Measurements from ENCODE around the gene ARHGEF9.
"Not testable (repeated sequence)": the region's sequence is repeated elsewhere in the genome, so short reads cannot be mapped to it uniquely, and the experiment has no call there.

The ARHGEF9 gene

GRCh38 chrX:63675716-63676115 lies 109.3 kb downstream of the ARHGEF9 start:
- H3K36me3 ChIP-seq (ENCODE audit: insufficient read depth, low read length): peaks cover 16% of the 10 kb centered on the region
- H3K27me3 ChIP-seq (ENCODE audit: insufficient read depth, low read length): no peaks in the 10 kb centered on the region

GRCh38 chrX:63673896-63674295 lies 111.1 kb downstream of the ARHGEF9 start:
- no peaks in the 10 kb centered on the region for H3K27me3 ChIP-seq (ENCODE audit: insufficient read depth, low read length)
- no peak overlapping the region for H2AFZ ChIP-seq (ENCODE audit: low read depth, low read length)
- H3K4me1 ChIP-seq (ENCODE audit: insufficient read depth, low read length): no peaks in the 10 kb centered on the region
- H3K36me3 ChIP-seq (ENCODE audit: insufficient read depth, low read length): peaks cover 20% of the 10 kb centered on the region
- no peak overlapping the region for H3K4me3 ChIP-seq (ENCODE audit: low read length)
- no peaks in the 10 kb centered on the region for H3K9me3 ChIP-seq (ENCODE audit: low read length)

More at GRCh38 chrX:63675716-63676115, 109.3 kb downstream of the ARHGEF9 start:
- Histone ChIP-seq H3K4me3 (ENCODE audit: low read length) (no peak overlapping the region), H2AFZ (ENCODE audit: low read depth, low read length) (no peak overlapping the region), H3K4me1 (ENCODE audit: insufficient read depth, low read length) (no peaks in the 10 kb centered on the region), H3K9me3 (ENCODE audit: low read length) (no peaks in the 10 kb centered on the region)

GRCh38 chrX:63664741-63665140 lies 120.3 kb downstream of the ARHGEF9 start:
- no peaks in the 10 kb centered on the region for H3K4me1 ChIP-seq (ENCODE audit: insufficient read depth, low read length)
- no peak overlapping the region for H3K4me3 ChIP-seq (ENCODE audit: low read length)
- H3K9me3 ChIP-seq (ENCODE audit: low read length): peaks cover 2% of the 10 kb centered on the region
- no peak overlapping the region for H2AFZ ChIP-seq (ENCODE audit: low read depth, low read length)
- no peaks in the 10 kb centered on the region for H3K27me3 ChIP-seq (ENCODE audit: insufficient read depth, low read length)
- H3K36me3 ChIP-seq (ENCODE audit: insufficient read depth, low read length): peaks cover 23% of the 10 kb centered on the region

- Histone ChIP-seq H2AFZ (ENCODE audit: low read depth, low read length) (no peak overlapping the region), H3K27me3 (ENCODE audit: insufficient read depth, low read length) (no peaks in the 10 kb centered on the region), H3K9me3 (ENCODE audit: low read length) (peaks cover 2% of the 10 kb centered on the region), H3K4me3 (ENCODE audit: low read length) (no peak overlapping the region), H3K36me3 (ENCODE audit: insufficient read depth, low read length) (peaks cover 20% of the 10 kb centered on the region), H3K4me1 (ENCODE audit: insufficient read depth, low read length) (no peaks in the 10 kb centered on the region)
Observed at GRCh38 chrX:63664083-63664482, 120.9 kb downstream of the ARHGEF9 start.

GRCh38 chrX:63661676-63662075 lies 123.3 kb downstream of the ARHGEF9 start:
- Histone ChIP-seq H3K27me3 (ENCODE audit: insufficient read depth, low read length) (no peaks in the 10 kb centered on the region), H3K9me3 (ENCODE audit: low read length) (no peaks in the 10 kb centered on the region), H3K36me3 (ENCODE audit: insufficient read depth, low read length) (peaks cover 14% of the 10 kb centered on the region), H2AFZ (ENCODE audit: low read depth, low read length) (no peak overlapping the region), H3K4me1 (ENCODE audit: insufficient read depth, low read length) (no peaks in the 10 kb centered on the region), H3K4me3 (ENCODE audit: low read length) (no peak overlapping the region)

- no peak overlapping the region for H3K4me3 ChIP-seq (ENCODE audit: low read length)
- H3K4me1 ChIP-seq (ENCODE audit: insufficient read depth, low read length): no peaks in the 10 kb centered on the region
- peaks cover 12% of the 10 kb centered on the region for H3K36me3 ChIP-seq (ENCODE audit: insufficient read depth, low read length)
- H2AFZ ChIP-seq (ENCODE audit: low read depth, low read length): no peak overlapping the region
- H3K9me3 ChIP-seq (ENCODE audit: low read length): no peaks in the 10 kb centered on the region
- H3K27me3 ChIP-seq (ENCODE audit: insufficient read depth, low read length): no peaks in the 10 kb centered on the region
Observed at GRCh38 chrX:63658920-63659319, 126.1 kb downstream of the ARHGEF9 start.

GRCh38 chrX:63657821-63658220 lies 127.2 kb downstream of the ARHGEF9 start:
- Histone ChIP-seq H3K36me3 (ENCODE audit: insufficient read depth, low read length) (peaks cover 13% of the 10 kb centered on the region), H2AFZ (ENCODE audit: low read depth, low read length) (no peak overlapping the region), H3K4me3 (ENCODE audit: low read length) (no peak overlapping the region), H3K4me1 (ENCODE audit: insufficient read depth, low read length) (no peaks in the 10 kb centered on the region), H3K27me3 (ENCODE audit: insufficient read depth, low read length) (no peaks in the 10 kb centered on the region), H3K9me3 (ENCODE audit: low read length) (peaks cover 2% of the 10 kb centered on the region)

GRCh38 chrX:63656871-63657580 lies 128.0 kb downstream of the ARHGEF9 start:
- Histone ChIP-seq H3K27me3 (ENCODE audit: insufficient read depth, low read length) (no peaks in the 10 kb centered on the region), H2AFZ (ENCODE audit: low read depth, low read length) (no peak overlapping the region), H3K9me3 (ENCODE audit: low read length) (peaks cover 2% of the 10 kb centered on the region), H3K36me3 (ENCODE audit: insufficient read depth, low read length) (peaks cover 14% of the 10 kb centered on the region), H3K4me3 (ENCODE audit: low read length) (no peak overlapping the region), H3K4me1 (ENCODE audit: insufficient read depth, low read length) (no peaks in the 10 kb centered on the region)

GRCh38 chrX:63652086-63652765 lies 132.8 kb downstream of the ARHGEF9 start:
- no peak overlapping the region for H3K4me3 ChIP-seq (ENCODE audit: low read length)
- H2AFZ ChIP-seq (ENCODE audit: low read depth, low read length): no peak overlapping the region
- peaks cover 9% of the 10 kb centered on the region for H3K36me3 ChIP-seq (ENCODE audit: insufficient read depth, low read length)
- no peaks in the 10 kb centered on the region for H3K27me3 ChIP-seq (ENCODE audit: insufficient read depth, low read length)
- no peaks in the 10 kb centered on the region for H3K4me1 ChIP-seq (ENCODE audit: insufficient read depth, low read length)
- H3K9me3 ChIP-seq (ENCODE audit: low read length): peaks cover 2% of the 10 kb centered on the region

GRCh38 chrX:63645748-63646147 lies 139.3 kb downstream of the ARHGEF9 start:
- not testable (repeated sequence) for H3K27me3 ChIP-seq (ENCODE audit: insufficient read depth, low read length); H3K4me1 ChIP-seq (ENCODE audit: insufficient read depth, low read length); H3K4me3 ChIP-seq (ENCODE audit: low read length); H2AFZ ChIP-seq (ENCODE audit: low read depth, low read length); H3K9me3 ChIP-seq (ENCODE audit: low read length)
- H3K36me3 ChIP-seq (ENCODE audit: insufficient read depth, low read length): peaks cover 13% of the 10 kb centered on the region

- Histone ChIP-seq H2AFZ (ENCODE audit: low read depth, low read length) (no peak overlapping the region), H3K36me3 (ENCODE audit: insufficient read depth, low read length) (peaks cover 11% of the 10 kb centered on the region), H3K9me3 (ENCODE audit: low read length) (peaks cover 3% of the 10 kb centered on the region), H3K27me3 (ENCODE audit: insufficient read depth, low read length) (no peaks in the 10 kb centered on the region), H3K4me1 (ENCODE audit: insufficient read depth, low read length) (no peaks in the 10 kb centered on the region), H3K4me3 (ENCODE audit: low read length) (no peak overlapping the region)
Observed at GRCh38 chrX:63635750-63636149, 149.3 kb downstream of the ARHGEF9 start.

- no peaks in the 10 kb centered on the region for H3K4me1 ChIP-seq (ENCODE audit: insufficient read depth, low read length)
- no peak overlapping the region for H2AFZ ChIP-seq (ENCODE audit: low read depth, low read length)
- H3K4me3 ChIP-seq (ENCODE audit: low read length): no peak overlapping the region
- no peaks in the 10 kb centered on the region for H3K27me3 ChIP-seq (ENCODE audit: insufficient read depth, low read length)
- H3K36me3 ChIP-seq (ENCODE audit: insufficient read depth, low read length): no peaks in the 10 kb centered on the region
- no peaks in the 10 kb centered on the region for H3K9me3 ChIP-seq (ENCODE audit: low read length)
Observed at GRCh38 chrX:63613531-63614028, 171.4 kb downstream of the ARHGEF9 start.

GRCh38 chrX:63585936-63586335 lies 199.1 kb downstream of the ARHGEF9 start:
- no peaks in the 10 kb centered on the region for H3K9me3 ChIP-seq (ENCODE audit: low read length)
- no peak overlapping the region for H2AFZ ChIP-seq (ENCODE audit: low read depth, low read length)
- no peaks in the 10 kb centered on the region for H3K27me3 ChIP-seq (ENCODE audit: insufficient read depth, low read length)
- H3K4me1 ChIP-seq (ENCODE audit: insufficient read depth, low read length): no peaks in the 10 kb centered on the region
- no peaks in the 10 kb centered on the region for H3K36me3 ChIP-seq (ENCODE audit: insufficient read depth, low read length)
- H3K4me3 ChIP-seq (ENCODE audit: low read length): no peak overlapping the region

Data from neuron (in vitro differentiated cells).